NCI-H446 (cell line): Measurements from ENCODE around the gene OSBP2.
A peak's percentile ranks its signal among the peaks of the same experiment; 100 is the strongest.
"Not testable (repeated sequence)": the region's sequence is repeated elsewhere in the genome, so short reads cannot be mapped to it uniquely, and the experiment has no call there.

Experiments
- DNase-seq, 2 experiments: peaks; one replicate each; lab custom pipeline; 2025; lab: John Stamatoyannopoulos, UW

Gene OSBP2

DNA sequence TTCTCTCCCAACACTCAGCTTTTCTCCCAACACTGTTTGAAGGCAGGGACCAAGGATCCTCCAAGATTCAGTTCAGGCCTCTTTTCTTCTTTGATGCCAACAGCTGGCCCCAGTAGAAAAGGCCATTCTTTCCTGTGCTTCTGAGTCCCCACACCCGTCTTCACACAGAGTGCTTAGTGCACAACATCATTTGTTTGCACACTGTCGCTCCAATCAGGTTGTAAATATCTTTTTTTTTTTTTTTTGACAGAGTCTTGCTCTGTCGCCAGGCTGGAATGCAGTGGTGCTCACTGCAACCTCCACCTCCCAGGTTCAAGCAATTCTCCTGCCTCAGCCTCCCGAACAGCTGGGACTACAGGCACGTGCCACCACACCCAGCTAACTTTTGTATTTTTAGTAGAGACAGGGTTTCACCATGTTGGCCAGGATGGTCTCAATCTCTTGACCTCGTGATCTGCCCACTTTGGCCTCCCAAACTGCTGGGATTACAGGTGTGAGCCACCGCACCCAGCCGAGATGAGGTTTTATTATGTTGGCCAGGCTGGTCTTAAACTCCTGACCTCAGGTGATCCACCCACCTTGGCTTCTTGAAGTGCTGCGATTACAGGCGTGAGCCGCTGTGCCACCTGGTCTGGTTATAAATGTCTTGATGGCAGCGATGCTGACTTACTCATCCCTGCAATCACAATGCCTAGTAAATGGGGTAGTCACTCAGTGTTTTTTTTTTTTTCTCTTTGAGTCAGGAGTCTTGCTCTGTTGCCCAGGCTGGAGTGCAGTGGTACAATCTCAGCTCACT is 14.6 kb upstream of the OSBP2 start:
- not testable (repeated sequence) for DNase-seq

DNA sequence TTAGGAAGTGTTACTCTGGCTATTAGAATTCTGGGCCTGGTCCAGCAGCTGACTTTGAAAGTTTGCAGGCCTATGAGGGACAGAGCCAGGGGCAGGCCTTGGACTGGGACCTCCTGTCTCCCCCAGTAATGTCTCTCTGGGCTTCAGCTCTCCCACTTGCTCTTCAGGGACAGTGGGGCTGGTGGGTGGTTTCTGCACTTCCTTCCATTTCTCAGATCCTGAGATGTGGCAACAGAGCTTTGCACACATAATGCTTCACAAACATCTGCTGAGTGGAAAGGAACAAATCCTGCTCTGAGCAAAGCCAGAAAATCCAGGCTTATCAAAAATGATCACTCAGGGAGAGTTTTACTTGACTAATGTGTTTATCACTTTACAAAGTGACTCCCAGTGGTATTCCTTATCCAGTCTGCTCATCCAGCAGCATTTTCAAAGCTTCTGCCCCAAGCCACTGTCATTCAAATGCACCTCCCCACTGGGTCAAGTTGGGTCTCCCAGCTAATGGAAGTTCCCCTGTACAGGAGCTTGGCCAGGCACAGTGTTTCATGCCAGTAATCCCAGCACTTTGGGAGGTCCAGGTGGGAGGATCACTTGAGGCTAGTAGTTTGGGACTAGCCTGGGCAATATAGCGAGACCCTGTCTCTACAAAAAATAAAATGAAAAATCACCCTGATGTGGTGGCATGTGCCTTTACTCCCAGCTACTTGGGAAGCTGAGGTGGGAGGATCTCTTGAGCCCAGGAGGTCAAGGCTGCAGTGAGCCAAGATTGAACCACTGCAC is 13.5 kb upstream of the OSBP2 start:
- DNase-seq = no peak

- DNase-seq = no peak
Observed at GRCh38 chr22:30681831-30682230, 12.8 kb upstream of the OSBP2 start.

DNA sequence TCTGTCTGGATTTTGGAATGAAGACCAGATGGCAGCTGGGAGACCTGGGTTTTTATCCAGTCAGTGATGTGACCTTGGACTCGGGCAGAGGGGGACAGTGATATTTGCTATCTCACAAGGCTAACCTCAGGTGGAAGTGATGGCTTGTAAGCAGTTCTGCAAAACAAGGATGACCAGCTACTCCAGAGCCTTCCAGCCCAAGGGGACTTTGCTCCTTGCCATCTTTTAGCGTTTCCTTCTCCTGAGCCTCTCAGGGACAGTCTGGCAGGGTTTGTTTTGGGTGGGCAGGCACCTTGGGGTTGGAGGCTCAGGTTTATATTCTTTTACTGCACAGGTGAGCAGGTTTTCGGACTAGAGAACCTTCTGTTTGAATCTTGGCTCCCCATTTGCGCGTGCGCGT is 9.5 kb upstream of the OSBP2 start:
- DNase-seq = no peak

- no peak for DNase-seq
Observed at GRCh38 chr22:30687358-30687757, 7.3 kb upstream of the OSBP2 start.

- no peak for DNase-seq
Observed at GRCh38 chr22:30689622-30690021, 5.1 kb upstream of the OSBP2 start.

GRCh38 chr22:30691204-30691603 is 3.5 kb upstream of the OSBP2 start:
- DNase-seq = no peak

GRCh38 chr22:30694171-30694639 is 469 bp upstream of the OSBP2 start:
- peak; percentile 66 to 75 for DNase-seq

- no peak for DNase-seq
Observed at GRCh38 chr22:30695351-30695851, 727 bp downstream of the OSBP2 start.

DNA sequence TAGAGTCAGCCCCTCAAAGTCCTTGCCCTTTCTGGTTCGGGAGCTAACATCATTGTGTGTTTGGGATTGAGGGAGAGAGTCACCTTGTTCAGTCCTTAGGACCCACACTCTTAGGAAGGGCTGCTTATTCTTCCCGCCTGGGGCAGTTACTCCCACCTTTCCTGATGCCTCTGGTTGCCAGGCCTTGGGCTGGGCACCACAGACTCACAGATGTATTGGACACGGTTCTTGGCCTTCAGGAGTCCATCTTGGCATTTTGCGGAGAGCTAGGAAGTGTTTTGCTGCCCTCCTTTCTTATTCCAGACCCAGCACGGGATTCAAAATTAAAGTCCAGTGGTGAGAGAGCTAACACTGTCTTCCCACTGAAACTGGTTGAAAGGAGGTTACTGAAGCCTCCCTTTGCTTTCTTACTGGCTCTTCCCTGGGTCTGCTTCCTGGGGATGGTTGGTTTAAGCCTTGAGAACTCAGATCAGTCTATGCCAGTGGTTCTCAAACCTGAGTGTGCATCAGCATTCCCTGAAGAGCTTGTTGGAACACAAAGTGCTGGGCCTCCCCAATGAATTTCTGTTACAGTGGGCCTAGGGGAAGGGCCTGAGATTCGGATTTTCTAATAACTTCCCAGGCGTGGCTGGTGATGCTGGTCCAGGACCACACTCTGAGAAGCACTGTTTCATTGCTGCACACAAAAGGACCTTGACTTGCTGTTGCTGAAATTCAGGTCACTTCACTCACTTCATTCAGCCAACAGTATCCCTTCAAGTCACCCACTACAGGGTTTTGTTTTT is 1.4 kb downstream of the OSBP2 start:
- DNase-seq = peak in 1 of 2 experiments; percentile 30

DNA sequence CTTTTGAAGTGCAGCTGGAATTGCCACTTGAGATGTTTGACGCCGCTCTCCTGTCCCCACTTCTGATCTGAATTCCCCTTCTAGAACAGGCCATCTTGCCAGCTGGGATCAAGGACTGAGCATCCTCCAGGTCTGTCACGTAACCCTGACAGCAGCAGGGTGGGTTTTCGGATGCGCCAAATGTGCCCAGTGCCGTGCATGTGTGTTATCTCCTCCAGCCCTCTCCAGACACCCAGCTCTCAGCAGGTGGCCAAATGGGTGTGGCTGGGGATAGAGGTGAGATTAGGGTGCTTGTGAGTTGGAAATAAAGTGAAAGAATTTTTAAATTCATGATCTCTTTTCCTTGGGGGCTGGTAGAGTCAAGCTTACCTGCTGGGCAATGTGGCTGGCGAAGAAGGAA is 3.3 kb downstream of the OSBP2 start:
- DNase-seq = no peak

- no peak for DNase-seq
Observed at GRCh38 chr22:30701872-30702271, 7.2 kb downstream of the OSBP2 start.

DNA sequence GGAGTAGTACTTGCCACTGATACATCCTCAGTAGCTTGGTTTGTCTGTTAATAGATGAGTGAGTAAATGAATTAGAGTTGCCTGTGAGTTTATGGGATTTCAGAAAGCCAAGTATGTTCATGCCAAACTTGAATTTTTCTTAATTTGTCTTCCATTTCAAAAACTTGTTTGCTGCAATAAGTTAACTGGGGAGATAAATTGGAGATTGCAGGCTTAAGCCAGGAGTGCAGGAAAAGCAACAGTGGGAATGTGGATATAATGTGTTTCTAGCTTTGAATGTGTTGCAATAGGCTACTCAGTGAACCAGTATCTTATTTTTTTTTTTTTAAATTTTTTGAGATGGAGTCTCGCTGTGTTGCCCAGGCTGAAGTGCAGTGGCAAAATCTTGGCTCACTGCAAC is 8.2 kb downstream of the OSBP2 start:
- no peak for DNase-seq

- no peak for DNase-seq
Observed at GRCh38 chr22:30704978-30705377, 10.3 kb downstream of the OSBP2 start.

DNA sequence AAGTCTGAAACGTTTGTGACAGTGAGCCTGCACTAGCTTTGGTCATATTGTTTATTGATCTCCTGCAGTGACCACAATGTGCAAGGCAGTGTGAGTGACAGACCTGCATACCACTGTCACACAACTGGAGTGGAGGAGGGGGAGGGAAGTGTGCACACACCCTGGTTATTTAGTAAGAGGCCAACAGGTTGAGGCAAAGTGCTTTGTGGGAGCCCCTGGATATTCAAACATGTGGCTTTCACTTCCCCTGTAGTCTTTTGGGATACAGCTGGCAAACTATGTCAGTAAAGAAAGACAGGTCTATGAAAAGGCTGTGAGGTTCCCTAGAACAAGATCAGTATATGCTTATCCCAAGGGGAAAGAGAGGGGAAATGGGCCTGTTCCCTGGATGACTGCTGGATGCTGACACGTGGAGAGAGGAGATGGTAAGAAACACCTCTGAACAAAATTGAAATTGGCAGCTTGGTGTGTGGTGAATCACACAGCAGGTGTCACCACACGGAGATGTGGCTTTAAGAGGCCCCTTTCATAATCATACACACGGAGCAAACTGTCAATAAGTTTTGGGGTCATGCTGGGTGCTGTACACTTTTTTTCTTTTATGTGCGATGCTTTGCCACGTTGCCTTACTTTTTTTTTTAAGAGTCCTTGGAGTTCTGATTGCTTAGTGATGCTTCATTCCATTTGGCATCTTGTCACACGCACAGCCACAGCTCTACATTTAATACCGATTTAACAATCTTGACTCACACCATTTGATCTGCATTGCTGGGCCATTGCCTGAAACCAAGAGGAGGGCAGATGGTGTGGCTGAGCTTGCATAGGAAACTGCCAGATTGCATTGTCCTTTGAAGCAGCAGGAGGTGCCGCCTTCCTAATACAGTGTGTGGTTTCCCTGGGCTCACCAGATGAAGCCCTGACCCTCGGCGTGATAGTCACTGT is 11.3 kb downstream of the OSBP2 start:
- peak; percentile 96 for DNase-seq

DNA sequence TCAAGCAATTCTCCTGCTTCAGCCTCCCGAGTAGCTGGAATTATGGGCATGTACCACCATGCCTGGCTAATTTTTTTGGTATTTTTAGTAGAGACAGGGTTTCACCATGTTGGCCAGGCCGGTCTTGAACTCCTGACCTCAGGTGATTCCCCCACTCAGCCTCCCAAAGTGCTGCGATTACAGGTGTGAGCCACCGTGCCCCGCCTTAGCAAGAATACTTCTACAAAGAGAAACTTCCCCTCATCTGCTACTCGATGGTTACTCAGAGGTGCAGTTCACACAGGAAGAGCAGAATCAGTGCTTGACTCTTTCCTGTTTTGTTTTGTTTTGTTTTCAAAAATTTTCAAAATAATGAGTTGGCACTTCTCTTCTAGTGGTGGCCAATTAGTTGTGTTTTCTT is 15.3 kb downstream of the OSBP2 start:
- not testable (repeated sequence) for DNase-seq

DNA sequence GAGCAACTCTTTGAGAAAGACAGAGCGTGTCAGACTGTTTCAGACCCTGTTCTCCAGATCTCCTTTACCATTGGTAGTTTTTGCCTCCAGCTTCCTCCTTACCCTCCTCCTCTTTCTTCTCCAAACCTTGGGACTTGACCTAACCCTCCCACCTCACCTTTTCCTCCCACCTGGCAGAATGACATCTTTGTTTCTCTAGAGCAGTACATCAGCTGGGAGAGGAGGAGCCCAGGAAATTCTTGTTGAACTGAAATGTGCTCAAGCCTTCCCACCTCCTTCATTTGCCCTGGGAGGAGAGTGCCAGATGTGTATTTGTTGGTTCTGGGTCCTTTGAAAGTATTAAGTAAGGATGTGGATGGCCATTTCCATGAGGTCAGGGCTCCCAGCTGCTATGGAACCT is 17.4 kb downstream of the OSBP2 start:
- DNase-seq = no peak

- DNase-seq = no peak
Observed at GRCh38 chr22:30714062-30714461, 19.4 kb downstream of the OSBP2 start.

- DNase-seq = peak in 1 of 2 experiments; percentile 33
Observed at GRCh38 chr22:30717331-30717921, 22.8 kb downstream of the OSBP2 start.

DNA sequence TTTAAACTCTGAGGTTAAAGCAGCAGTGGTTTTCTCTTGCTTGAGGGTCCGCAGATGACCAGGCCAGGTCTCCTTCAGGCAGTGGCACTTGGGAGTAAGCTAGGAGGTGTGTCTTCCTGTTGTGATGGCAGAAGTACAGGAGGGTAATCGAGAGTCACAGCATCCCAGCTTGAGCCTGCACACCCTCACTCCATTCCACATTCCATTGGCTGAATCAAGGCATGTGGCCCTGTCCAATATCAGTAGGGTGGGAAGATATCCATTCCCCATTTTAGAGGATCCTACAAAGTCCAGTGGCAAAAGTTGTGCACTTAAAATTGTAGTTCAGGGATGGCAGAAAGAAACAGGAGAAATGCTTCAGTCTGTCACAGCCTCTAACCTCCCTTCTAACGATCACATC is 23.3 kb downstream of the OSBP2 start:
- no peak for DNase-seq

DNA sequence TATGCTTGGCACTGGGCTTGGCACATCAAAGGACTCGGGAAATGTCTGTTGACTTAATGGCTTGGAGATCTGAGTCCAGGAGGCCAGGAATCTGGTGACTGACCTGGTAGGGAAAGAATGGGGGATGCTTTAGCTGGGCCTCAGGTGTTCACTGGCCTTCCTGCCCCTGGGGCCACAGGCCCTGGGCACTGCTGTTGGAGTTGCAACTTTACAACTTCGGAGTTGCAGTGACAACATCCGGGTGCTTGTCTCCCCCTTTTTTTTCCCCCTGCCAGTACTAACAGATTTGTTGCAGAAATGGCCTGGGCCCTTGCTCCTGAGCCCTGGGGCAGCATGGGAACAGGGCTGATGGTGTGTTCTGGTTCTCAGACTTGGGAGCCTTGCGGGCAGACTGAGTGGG is 23.8 kb downstream of the OSBP2 start:
- DNase-seq = no peak
